ENCODE measurements around the gene CAMTA2. TPM values are rescaled to one million over a fixed set of nuclear protein-coding genes. Genes with fewer than 3 reads are reported as not detected.

CAMTA2 gene
- total RNA-seq, 4 donors from 2014 or later, result 24.0 to 48.2 (median 28.4) TPM

GRCh38 chr17:4950075-4950745 lies 37.3 kb downstream of the CAMTA2 start:
- TF ChIP-seq CTCF (IDR thresholded peaks at IDR 0.05) (no peak), EP300 (IDR thresholded peaks at IDR 0.05) (no peak), POLR2A (IDR thresholded peaks at IDR 0.05; ENCODE audit: low read depth) (no peak), POLR2AphosphoS5 (IDR thresholded peaks at IDR 0.05) (no peak)
- H3K4me1 ChIP-seq, result peaks cover 36 to 54% (median 49%) of the 10 kb centered on the region in 4 donors
- peak overlapping the region; percentile 87 to 100 (median 100) for H3K4me3 ChIP-seq
- H3K36me3 ChIP-seq, result peaks cover 0 to 23% (median 16%) of the 10 kb centered on the region in 4 donors
- DNase-seq (ENCODE audit: extremely low spot score), result no peak
- no peaks in the 10 kb centered on the region for H3K27me3 ChIP-seq
- peaks cover 0 to 2% (median 0%) of the 10 kb centered on the region in 4 donors for H3K9me3 ChIP-seq
- peak overlapping the region; percentile 94 to 100 (median 98) for H3K27ac ChIP-seq (replicated peaks in 1 of 4)
- intact Hi-C loops (cut with DNase I), result no loop called here
- 10% methylated on average over 29 of the region's 52 CpGs for WGBS

DNA sequence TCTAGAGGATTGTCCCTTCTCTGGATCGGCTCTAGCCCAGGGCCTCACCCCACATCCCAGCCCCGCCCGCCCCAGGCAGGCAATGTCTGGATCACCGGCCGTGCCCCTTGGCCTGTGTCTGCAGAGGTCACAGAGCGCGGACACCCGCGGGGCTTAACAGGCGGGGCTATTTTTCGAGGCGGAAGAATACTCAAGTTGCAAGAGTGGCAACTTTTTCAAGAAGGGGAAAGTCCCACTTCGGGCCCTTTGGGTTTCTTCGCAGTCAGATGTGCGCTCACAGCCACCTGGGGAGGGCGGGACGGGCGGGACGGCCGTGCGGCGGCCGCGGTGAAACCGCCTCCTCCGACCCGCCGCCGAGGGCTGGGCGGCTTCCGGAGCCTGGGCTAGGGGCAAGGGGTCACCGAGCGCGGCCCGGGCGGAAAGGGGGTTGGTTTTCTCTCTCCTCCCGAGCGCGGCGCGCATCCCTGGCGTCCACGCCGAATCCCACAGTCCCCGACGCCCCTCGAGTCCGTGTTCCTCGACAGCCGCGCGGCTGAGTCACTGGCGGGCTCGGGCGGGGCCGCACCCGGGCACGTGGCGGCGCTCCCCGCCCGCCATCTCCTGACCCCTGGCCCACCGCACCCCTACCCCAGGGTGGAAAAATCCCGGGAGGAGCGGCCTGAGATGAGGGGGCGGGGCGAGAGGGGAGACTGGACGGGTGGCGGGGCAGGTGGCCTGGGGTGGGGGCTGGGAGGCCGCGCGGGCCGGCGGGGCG lies 38.0 kb downstream of the CAMTA2 start:
- H3K9me3 ChIP-seq, result peaks cover 0 to 2% (median 0%) of the 10 kb centered on the region in 4 donors
- peak overlapping the region; percentile 94 to 100 (median 98) for H3K27ac ChIP-seq (replicated peaks in 1 of 4)
- no peaks in the 10 kb centered on the region for H3K27me3 ChIP-seq
- peaks cover 5 to 30% (median 23%) of the 10 kb centered on the region in 4 donors for H3K36me3 ChIP-seq
- intact Hi-C loops (cut with DNase I), result loop anchor here (2.0 kb wide), 1 partner anchor 17 kb away; the partner anchor contains the start of gene SPAG7
- peak overlapping the region; percentile 87 to 100 (median 100) for H3K4me3 ChIP-seq
- DNase-seq (ENCODE audit: extremely low spot score), result peak; percentile 94
- TF ChIP-seq CTCF (IDR thresholded peaks at IDR 0.05) (no peak), POLR2A (IDR thresholded peaks at IDR 0.05; ENCODE audit: low read depth) (no peak), POLR2AphosphoS5 (IDR thresholded peaks at IDR 0.05) (peak in 1 of 2 donors; percentile 60), EP300 (IDR thresholded peaks at IDR 0.05) (no peak)
- WGBS, result 1% methylated on average over 26 of the region's 75 CpGs
- H3K4me1 ChIP-seq, result peaks cover 43 to 61% (median 56%) of the 10 kb centered on the region in 4 donors

- WGBS, result 2% methylated on average over 37 of the region's 40 CpGs
- intact Hi-C loops (cut with DNase I), result loop anchor here (2.0 kb wide), 1 partner anchor 18 kb away; the partner anchor contains the start of gene SPAG7
- H3K4me3 ChIP-seq, result peak overlapping the region; percentile 87 to 100 (median 100)
- DNase-seq (ENCODE audit: extremely low spot score), result peak; percentile 93
- peaks cover 45 to 67% (median 62%) of the 10 kb centered on the region in 4 donors for H3K4me1 ChIP-seq
- peak; percentile 53 to 59 for TF ChIP-seq POLR2AphosphoS5 (IDR thresholded peaks at IDR 0.05)
- no peak for TF ChIP-seq EP300 (IDR thresholded peaks at IDR 0.05)
- peak; percentile 8 for TF ChIP-seq POLR2A (IDR thresholded peaks at IDR 0.05; ENCODE audit: low read depth)
- no peak for TF ChIP-seq CTCF (IDR thresholded peaks at IDR 0.05)
- peak overlapping the region; percentile 94 to 100 (median 98) for H3K27ac ChIP-seq (replicated peaks in 1 of 4)
- H3K36me3 ChIP-seq, result peaks cover 5 to 36% (median 29%) of the 10 kb centered on the region in 4 donors
- peaks cover 0 to 2% (median 0%) of the 10 kb centered on the region in 4 donors for H3K9me3 ChIP-seq
- H3K27me3 ChIP-seq, result no peaks in the 10 kb centered on the region
Observed at GRCh38 chr17:4948931-4949320, 38.5 kb downstream of the CAMTA2 start.

DNA sequence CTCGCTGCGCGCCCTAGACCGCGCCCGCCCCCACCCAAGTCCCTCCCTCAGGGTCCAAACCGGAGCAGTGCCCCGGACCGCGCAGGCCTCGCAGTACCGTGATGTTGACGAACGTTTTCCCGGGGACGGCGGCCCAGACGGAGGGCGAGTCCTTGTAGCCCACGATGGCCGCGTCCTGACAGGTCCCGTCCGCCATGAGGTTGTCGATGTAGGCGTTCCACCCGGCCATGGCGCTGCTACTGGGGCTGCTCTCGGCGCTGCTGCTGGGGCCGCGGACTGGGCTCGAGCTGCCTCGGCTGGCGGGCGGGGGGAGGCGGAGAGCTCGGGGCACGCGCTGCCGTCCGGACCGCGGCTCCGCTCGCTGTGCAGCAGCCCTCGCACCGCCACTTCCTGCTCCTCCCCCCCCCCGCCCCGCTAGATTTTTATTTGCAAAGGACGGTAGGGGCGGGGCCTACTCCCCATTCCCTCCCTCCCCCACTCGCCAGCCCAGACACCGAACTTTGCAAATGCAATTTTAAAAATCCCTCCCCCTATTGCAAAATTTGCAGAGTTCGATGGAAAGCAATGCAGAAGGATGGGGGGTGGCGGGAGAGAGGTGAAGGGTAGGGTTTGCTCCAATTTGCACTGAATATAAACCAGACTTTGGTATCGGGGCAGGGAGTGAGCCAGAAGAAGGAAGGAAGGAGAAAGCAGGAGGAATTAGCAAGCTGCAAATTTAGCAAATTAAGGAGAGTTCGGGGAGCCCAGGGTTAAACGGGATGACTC lies 39.1 kb downstream of the CAMTA2 start, which contains the start of gene PFN1:
Gene PFN1 (minus strand): TSS at position 365 of the 765 bp plus-strand sequence. CDS start 136 bp downstream, at position 229.
- TF ChIP-seq POLR2AphosphoS5 (IDR thresholded peaks at IDR 0.05), result peak; percentile 28 to 94
- TF ChIP-seq EP300 (IDR thresholded peaks at IDR 0.05), result no peak
- TF ChIP-seq POLR2A (IDR thresholded peaks at IDR 0.05; ENCODE audit: low read depth), result peak; percentile 89
- intact Hi-C loops (cut with DNase I), result loop anchor here (2.0 kb wide), 1 partner anchor 18 kb away; the partner anchor contains the start of gene SPAG7
- 0% methylated on average over 12 of the region's 59 CpGs for WGBS
- peak; percentile 99 for DNase-seq (ENCODE audit: extremely low spot score)
- Histone ChIP-seq H3K4me3 (peak within 1 kb of the TSS; percentile 87 to 100 (median 100)), H3K27ac (replicated peaks in 1 of 4) (peak within 1 kb of the TSS; percentile 94 to 100 (median 98)), H3K4me1 (peaks cover 45 to 72% (median 68%) of the 10 kb centered on the region in 4 donors), H3K27me3 (no peaks in the 10 kb centered on the region), H3K36me3 (peaks cover 10 to 42% (median 34%) of the 10 kb centered on the region in 4 donors), H3K9me3 (peaks cover 0 to 2% (median 0%) of the 10 kb centered on the region in 4 donors)
